NCI-H2029 treated with DMSO at 0.1 percent for 48 hours (cell line): ENCODE data around the gene DTNB.
"Not testable (repeated sequence)": the region's sequence is repeated elsewhere in the genome, so short reads cannot be mapped to it uniquely, and the experiment has no call there.

ENCODE experiments used
- DNase-seq: peaks from one replicate; lab custom pipeline; 2025; lab: John Stamatoyannopoulos, UW

Gene DTNB

GRCh38 chr2:25587361-25587760 lies 86.0 kb downstream of the DTNB start:
- no peak for DNase-seq

GRCh38 chr2:25586726-25587144 lies 86.6 kb downstream of the DTNB start:
- no peak for DNase-seq

DNA sequence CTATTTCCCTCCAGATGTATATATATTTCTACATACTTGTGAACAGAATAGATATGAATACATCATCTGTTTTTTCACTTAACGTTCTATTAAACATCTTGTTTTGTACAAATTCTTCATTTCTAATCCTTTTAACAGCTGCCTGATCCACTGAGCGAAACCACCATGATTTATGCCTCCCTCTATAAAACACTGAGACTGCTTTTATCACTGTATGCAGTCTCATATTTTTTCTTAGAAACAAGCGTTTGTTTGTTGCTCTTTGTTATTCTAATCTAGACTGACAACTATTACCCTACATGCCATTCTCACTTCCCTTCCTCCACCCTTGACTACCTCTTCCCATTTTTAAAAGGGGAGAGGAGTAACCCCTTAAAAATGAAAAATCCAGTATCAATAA lies 88.2 kb downstream of the DTNB start:
- DNase-seq, result no peak

DNA sequence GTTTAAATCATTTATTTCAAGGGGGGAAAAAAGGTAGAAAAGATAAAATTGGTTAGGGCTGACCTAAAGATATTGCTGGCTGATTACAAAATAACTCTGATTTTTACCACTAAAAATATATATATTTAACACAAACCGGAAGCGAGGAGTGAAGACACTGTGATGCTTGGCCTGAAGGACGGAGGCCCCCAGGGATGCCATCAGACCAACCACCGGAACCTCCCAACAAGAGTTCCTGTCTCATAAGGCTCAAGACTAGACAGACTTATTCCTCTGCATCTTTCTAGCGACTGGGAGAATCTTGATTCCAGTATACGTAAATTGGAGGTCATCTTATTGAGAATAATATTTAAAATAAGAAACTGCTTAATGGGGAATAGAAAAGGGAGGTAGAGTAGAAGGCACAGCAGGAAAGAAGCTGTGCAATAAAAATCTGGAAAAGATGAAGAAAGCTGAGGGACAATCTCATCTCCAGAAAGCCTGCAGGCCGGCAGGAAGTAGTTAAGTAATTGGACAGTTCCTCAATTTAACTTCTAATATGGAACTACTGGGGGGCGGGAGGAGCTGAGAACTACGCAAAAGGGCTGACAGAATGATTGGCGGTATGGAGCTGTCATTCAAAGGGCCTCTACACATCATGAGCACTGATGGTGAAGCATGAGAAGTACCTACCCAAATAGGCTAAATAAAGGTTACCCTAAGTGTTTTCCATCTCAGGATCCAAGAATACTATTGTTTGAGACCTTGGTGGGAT lies 91.1 kb downstream of the DTNB start:
- no peak for DNase-seq

- peak; percentile 9 for DNase-seq
Measured at GRCh38 chr2:25576596-25576995, 96.8 kb downstream of the DTNB start.

- no peak for DNase-seq
Measured at GRCh38 chr2:25572638-25573037, 100.7 kb downstream of the DTNB start.

GRCh38 chr2:25570161-25570845 lies 103.1 kb downstream of the DTNB start:
- DNase-seq, result no peak

DNA sequence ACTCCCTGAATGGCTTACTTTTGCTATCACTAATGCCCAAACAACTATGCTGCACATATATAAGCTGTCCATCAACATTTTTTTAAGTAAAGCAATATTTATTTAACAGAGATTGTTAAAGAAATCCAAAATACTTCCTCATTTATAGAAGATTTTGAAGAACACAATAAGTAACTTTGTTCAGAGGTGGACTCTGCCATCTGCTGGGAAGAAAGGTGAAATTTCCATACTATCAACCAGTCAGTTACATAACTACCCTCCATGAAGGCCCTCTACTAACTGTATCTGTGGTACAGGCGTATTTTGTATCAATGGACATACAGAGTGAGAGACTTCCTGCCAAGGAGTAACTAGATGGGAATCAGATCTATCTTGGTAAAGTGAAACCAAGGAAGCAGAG lies 106.0 kb downstream of the DTNB start:
- no peak for DNase-seq

DNA sequence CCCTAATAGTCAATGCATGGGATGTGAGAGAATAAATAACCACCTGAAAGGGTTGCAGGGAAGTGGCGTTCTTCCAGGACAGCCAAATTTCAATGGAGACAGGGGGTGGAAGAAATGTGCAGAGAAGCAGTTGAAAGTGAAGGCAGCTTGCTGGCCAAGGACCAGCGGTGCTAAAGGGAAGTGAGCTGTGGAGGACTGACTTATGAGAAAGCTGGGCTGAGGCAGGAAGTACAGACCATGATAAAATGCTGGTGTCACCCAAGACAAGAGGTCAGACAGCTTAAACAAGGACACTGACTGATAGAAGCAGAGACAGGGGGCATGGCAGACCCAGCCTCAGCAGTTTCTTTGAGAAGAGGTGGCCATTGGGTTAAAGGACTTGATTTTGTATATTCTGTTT lies 106.7 kb downstream of the DTNB start:
- no peak for DNase-seq

GRCh38 chr2:25566094-25566493 lies 107.3 kb downstream of the DTNB start:
- no peak for DNase-seq

- no peak for DNase-seq
Measured at GRCh38 chr2:25561136-25561850, 112.1 kb downstream of the DTNB start.

DNA sequence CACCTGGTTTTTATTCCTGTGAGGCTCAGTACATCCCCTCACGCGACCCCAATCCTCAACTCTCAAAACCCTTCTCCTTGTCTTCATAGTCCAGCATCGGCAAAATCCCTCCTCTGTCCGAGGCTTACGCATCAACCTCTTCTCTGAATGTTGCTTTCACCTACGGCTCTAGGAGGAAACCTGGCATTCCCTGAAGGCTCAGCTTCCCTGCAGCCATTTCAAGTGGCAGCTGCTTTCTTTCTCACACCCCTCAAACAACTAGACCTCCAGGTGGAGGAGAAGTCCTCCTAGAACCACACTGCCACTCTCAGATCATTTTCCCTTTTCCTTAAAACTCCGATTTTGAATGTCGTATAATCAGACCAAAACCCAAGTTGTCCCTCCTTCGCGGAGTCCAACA lies 114.2 kb downstream of the DTNB start:
- no peak for DNase-seq

GRCh38 chr2:25558262-25558661 lies 115.1 kb downstream of the DTNB start:
- no peak for DNase-seq

GRCh38 chr2:25557179-25558036 lies 116.0 kb downstream of the DTNB start:
- no peak for DNase-seq

- DNase-seq, result no peak
Measured at GRCh38 chr2:25552318-25552717, 121.1 kb downstream of the DTNB start.

- DNase-seq, result no peak
Measured at GRCh38 chr2:25551316-25551715, 122.1 kb downstream of the DTNB start.

DNA sequence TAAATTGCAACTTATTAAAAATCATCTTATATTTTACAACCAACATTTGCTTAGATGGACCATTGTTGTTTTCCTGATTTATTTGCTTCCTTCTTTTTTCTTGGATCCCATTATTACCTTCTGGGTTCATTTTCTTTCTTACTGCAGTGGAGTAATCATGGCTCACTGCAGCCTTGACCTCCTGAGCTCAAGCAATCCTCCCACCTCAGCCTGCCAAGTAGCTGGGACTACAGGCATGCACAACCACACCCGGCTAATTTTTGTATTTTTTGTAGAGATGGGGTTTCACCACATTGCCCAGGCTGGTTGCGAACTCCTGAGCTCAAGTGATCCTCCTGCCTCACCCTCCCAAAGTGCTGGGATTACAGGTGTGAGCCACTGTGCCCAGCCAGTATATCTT lies 123.8 kb downstream of the DTNB start:
- DNase-seq, result not testable (repeated sequence)

GRCh38 chr2:25548601-25549000 lies 124.8 kb downstream of the DTNB start:
- DNase-seq, result peak; percentile 6

- no peak for DNase-seq
Measured at GRCh38 chr2:25546852-25547251, 126.5 kb downstream of the DTNB start.

- no peak for DNase-seq
Measured at GRCh38 chr2:25545899-25546298, 127.5 kb downstream of the DTNB start.

GRCh38 chr2:25544445-25544844 lies 128.9 kb downstream of the DTNB start:
- DNase-seq, result no peak

- no peak for DNase-seq
Measured at GRCh38 chr2:25543939-25544338, 129.4 kb downstream of the DTNB start.
